Trophoblast cell (in vitro differentiated cells and primary cell): ENCODE measurements around the gene WIF1.

Experiments
- DNase-seq, 2 donors: peaks; one replicate each; pipeline ENCODE4 v3.0.0-alpha.2; 2016
- H2AFZ ChIP-seq: 2 replicates; pipeline ENCODE4 v1.6.1; 2013; ENCODE audit warnings: low read length, moderate library complexity, mild to moderate bottlenecking; ENCODE audit not compliant: insufficient read depth, poor library complexity
- H2AK5ac ChIP-seq: 2 replicates; pipeline ENCODE4 v1.6.1; 2013; ENCODE audit warnings: mild to moderate bottlenecking, low read length
- H2BK120ac ChIP-seq: 2 replicates; pipeline ENCODE4 v1.6.1; 2013; ENCODE audit warnings: low read length, mild to moderate bottlenecking, moderate library complexity; ENCODE audit not compliant: insufficient read depth, poor library complexity
- H2BK12ac ChIP-seq: 2 replicates; pipeline ENCODE4 v1.6.1; 2013; ENCODE audit warnings: mild to moderate bottlenecking, low read length, moderate library complexity
- H2BK5ac ChIP-seq: 2 replicates; pipeline ENCODE4 v1.6.1; 2013; ENCODE audit warnings: low read length, low read depth, moderate library complexity, mild to moderate bottlenecking; ENCODE audit not compliant: poor library complexity
- H3K14ac ChIP-seq: 2 replicates; pipeline ENCODE4 v1.6.1; 2013; ENCODE audit warnings: mild to moderate bottlenecking, low read length
- H3K18ac ChIP-seq: 2 replicates; pipeline ENCODE4 v1.6.1; 2013; ENCODE audit warnings: mild to moderate bottlenecking, low read length
- H3K23ac ChIP-seq: 2 replicates; pipeline ENCODE4 v1.6.1; 2013; ENCODE audit warnings: low read length
- H3K27ac ChIP-seq: 2 replicates; pipeline ENCODE4 v1.5.1; 2013; ENCODE audit warnings: low read depth, mild to moderate bottlenecking, inconsistent platforms, low read length, moderate library complexity
- H3K27me3 ChIP-seq: 2 replicates; pipeline ENCODE4 v1.6.1; 2013; ENCODE audit warnings: inconsistent platforms, mild to moderate bottlenecking, low read length, moderate library complexity; ENCODE audit not compliant: insufficient read depth
- H3K36me3 ChIP-seq, 2 experiments: 1 replicate in 1 of 2; 2 replicates in 1 of 2; pipeline ENCODE4 v1.6.1; 2013; ENCODE audit warnings: low read length in 2 of 2, mild to moderate bottlenecking in 2 of 2, moderate library complexity in 1 of 2; ENCODE audit not compliant: insufficient read depth in 2 of 2, control insufficient read depth in 1 of 2
- H3K4ac ChIP-seq: 2 replicates; pipeline ENCODE4 v1.6.1; 2013; ENCODE audit warnings: low read depth, mild to moderate bottlenecking, low read length, moderate library complexity
- H3K4me1 ChIP-seq, 2 experiments: 1 replicate in 1 of 2; 2 replicates in 1 of 2; pipeline ENCODE4 v1.6.1; 2013; ENCODE audit warnings: low read length in 2 of 2, mild to moderate bottlenecking in 2 of 2, moderate library complexity in 1 of 2; ENCODE audit not compliant: insufficient read depth in 2 of 2, control insufficient read depth in 1 of 2
- H3K4me2 ChIP-seq: 2 replicates; pipeline ENCODE4 v1.6.1; 2013; ENCODE audit warnings: inconsistent platforms, mild to moderate bottlenecking, low read length, moderate library complexity
- H3K4me3 ChIP-seq: 2 replicates; pipeline ENCODE4 v1.5.1; 2013; ENCODE audit warnings: mild to moderate bottlenecking, low read depth, low read length, inconsistent platforms
- H3K79me1 ChIP-seq: one replicate; pipeline ENCODE4 v1.6.1; 2013; ENCODE audit warnings: low read length
- H3K79me2 ChIP-seq: 2 replicates; pipeline ENCODE4 v1.6.1; 2013; ENCODE audit warnings: low read length, mild to moderate bottlenecking; ENCODE audit not compliant: control insufficient read depth, insufficient read depth, poor library complexity
- H3K9ac ChIP-seq: 2 replicates; pipeline ENCODE4 v1.6.1; 2013; ENCODE audit warnings: mild to moderate bottlenecking, low read length
- H3K9me3 ChIP-seq: 2 replicates; pipeline ENCODE4 v1.6.1; 2013; ENCODE audit warnings: low read depth, mild to moderate bottlenecking, control low read depth, inconsistent platforms, low read length; ENCODE audit not compliant: insufficient read depth
- H4K12ac ChIP-seq: 2 replicates; pipeline ENCODE4 v1.6.1; 2013; ENCODE audit warnings: low read depth, mild to moderate bottlenecking, low read length, moderate library complexity
- H4K8ac ChIP-seq: 2 replicates; pipeline ENCODE4 v1.6.1; 2013; ENCODE audit warnings: low read depth, mild to moderate bottlenecking, low read length, moderate library complexity
- H4K91ac ChIP-seq: one replicate; pipeline ENCODE4 v1.6.1; 2013; ENCODE audit warnings: low read depth, mild to moderate bottlenecking, low read length, moderate library complexity
- WGBS: extraction: QIAGEN DNeasy Blood & Tissue Kit; methylation state at CpG from one replicate; pipeline ENCODE4 v1.1.7; 2013; ENCODE audit warnings: missing lambda C conversion rate; ENCODE audit not compliant: insufficient read length, insufficient coverage; ENCODE audit errors: extremely low coverage; 5-methylcytosine and 5-hydroxymethylcytosine counted together

WIF1 gene

GRCh38 chr12:65152012-65152411 is 30.9 kb upstream of the WIF1 start:
- peak in 1 of 2 donors; percentile 61 for DNase-seq
- no peak overlapping the region for H3K4ac ChIP-seq
- no peak overlapping the region for H2BK5ac ChIP-seq
- no peak overlapping the region for H4K8ac ChIP-seq
- H4K91ac ChIP-seq = no peak overlapping the region
- H3K18ac ChIP-seq = no peak overlapping the region
- no peaks in the 10 kb centered on the region for H3K27me3 ChIP-seq
- H3K14ac ChIP-seq = no peak overlapping the region
- H3K36me3 ChIP-seq = no peaks in the 10 kb centered on the region
- no peak overlapping the region for H4K12ac ChIP-seq
- no peaks in the 10 kb centered on the region for H3K9me3 ChIP-seq
- H3K79me2 ChIP-seq = no peaks in the 10 kb centered on the region
- no peak overlapping the region for H2BK12ac ChIP-seq
- no peaks in the 10 kb centered on the region for H3K79me1 ChIP-seq
- H2AK5ac ChIP-seq = no peak overlapping the region
- no peaks in the 10 kb centered on the region for H3K4me1 ChIP-seq
- H2BK120ac ChIP-seq = no peak overlapping the region
- H3K9ac ChIP-seq = no peak overlapping the region
- no peak overlapping the region for H3K23ac ChIP-seq
- H3K4me2 ChIP-seq = no peak overlapping the region
- H2AFZ ChIP-seq = no peak overlapping the region
- H3K27ac ChIP-seq = no peak overlapping the region
- no peak overlapping the region for H3K4me3 ChIP-seq

GRCh38 chr12:65147312-65147905 is 26.3 kb upstream of the WIF1 start:
- no peak overlapping the region for H2BK5ac ChIP-seq
- H3K9ac ChIP-seq = no peak overlapping the region
- no peak overlapping the region for H3K4me3 ChIP-seq
- no peak overlapping the region for H3K14ac ChIP-seq
- WGBS = no CpG with 5 or more reads among the region's 2 CpGs
- no peaks in the 10 kb centered on the region for H3K9me3 ChIP-seq
- no peak overlapping the region for H4K12ac ChIP-seq
- peak overlapping the region; percentile 72 for H2BK120ac ChIP-seq
- no peak overlapping the region for H2AFZ ChIP-seq
- no peak overlapping the region for H4K91ac ChIP-seq
- no peak for DNase-seq
- H3K18ac ChIP-seq = no peak overlapping the region
- no peak overlapping the region for H4K8ac ChIP-seq
- H3K79me2 ChIP-seq = no peaks in the 10 kb centered on the region
- H2BK12ac ChIP-seq = no peak overlapping the region
- H3K23ac ChIP-seq = no peak overlapping the region
- H2AK5ac ChIP-seq = no peak overlapping the region
- no peaks in the 10 kb centered on the region for H3K27me3 ChIP-seq
- H3K4me1 ChIP-seq = no peaks in the 10 kb centered on the region
- H3K27ac ChIP-seq = no peak overlapping the region
- H3K4me2 ChIP-seq = no peak overlapping the region
- no peak overlapping the region for H3K4ac ChIP-seq
- no peaks in the 10 kb centered on the region for H3K36me3 ChIP-seq
- no peaks in the 10 kb centered on the region for H3K79me1 ChIP-seq

- WGBS = no CpG with 5 or more reads among the region's 1 CpG
- H4K91ac ChIP-seq = no peak overlapping the region
Observed at GRCh38 chr12:65140738-65141137, 19.6 kb upstream of the WIF1 start.

GRCh38 chr12:65139389-65139788 is 18.3 kb upstream of the WIF1 start:
- H4K8ac ChIP-seq = no peak overlapping the region
- no peak overlapping the region for H3K9ac ChIP-seq
- H2BK12ac ChIP-seq = no peak overlapping the region
- no peak overlapping the region for H4K91ac ChIP-seq
- no peaks in the 10 kb centered on the region for H3K9me3 ChIP-seq
- H4K12ac ChIP-seq = no peak overlapping the region
- H3K27ac ChIP-seq = no peak overlapping the region
- no peak overlapping the region for H3K18ac ChIP-seq
- WGBS = no CpG with 5 or more reads among the region's 1 CpG
- H3K23ac ChIP-seq = no peak overlapping the region
- H3K4me2 ChIP-seq = no peak overlapping the region
- no peak overlapping the region for H2AFZ ChIP-seq
- H3K79me1 ChIP-seq = no peaks in the 10 kb centered on the region
- H3K4me1 ChIP-seq = no peaks in the 10 kb centered on the region
- no peak overlapping the region for H3K4ac ChIP-seq
- no peak overlapping the region for H2AK5ac ChIP-seq
- H3K79me2 ChIP-seq = no peaks in the 10 kb centered on the region
- H2BK120ac ChIP-seq = no peak overlapping the region
- H3K36me3 ChIP-seq = no peaks in the 10 kb centered on the region
- H3K27me3 ChIP-seq = no peaks in the 10 kb centered on the region
- DNase-seq = no peak
- no peak overlapping the region for H3K14ac ChIP-seq
- H3K4me3 ChIP-seq = no peak overlapping the region
- no peak overlapping the region for H2BK5ac ChIP-seq

More at GRCh38 chr12:65140738-65141137, 19.6 kb upstream of the WIF1 start:
- Histone ChIP-seq H3K79me1 (no peaks in the 10 kb centered on the region), H3K27ac (no peak overlapping the region), H2AFZ (no peak overlapping the region), H3K4ac (no peak overlapping the region), H3K4me1 (no peaks in the 10 kb centered on the region), H3K9ac (no peak overlapping the region), H3K23ac (no peak overlapping the region), H3K36me3 (no peaks in the 10 kb centered on the region), H2AK5ac (no peak overlapping the region), H3K9me3 (no peaks in the 10 kb centered on the region), H2BK5ac (no peak overlapping the region), H3K4me3 (no peak overlapping the region), H3K14ac (no peak overlapping the region), H4K8ac (no peak overlapping the region), H4K12ac (no peak overlapping the region), H3K4me2 (no peak overlapping the region), H2BK12ac (no peak overlapping the region), H3K27me3 (no peaks in the 10 kb centered on the region), H3K79me2 (no peaks in the 10 kb centered on the region), H3K18ac (no peak overlapping the region), H2BK120ac (no peak overlapping the region)
- no peak for DNase-seq
